DMS79 (cell line): ENCODE data around the gene ASCC3.
"Not testable (repeated sequence)": the region's sequence is repeated elsewhere in the genome, so short reads cannot be mapped to it uniquely, and the experiment has no call there.

ENCODE experiments used
- DNase-seq: peaks from one replicate; lab custom pipeline; 2025; lab: John Stamatoyannopoulos, UW

ASCC3 gene

GRCh38 chr6:100889351-100889750 is 8.2 kb upstream of the ASCC3 start:
- no peak for DNase-seq

DNA sequence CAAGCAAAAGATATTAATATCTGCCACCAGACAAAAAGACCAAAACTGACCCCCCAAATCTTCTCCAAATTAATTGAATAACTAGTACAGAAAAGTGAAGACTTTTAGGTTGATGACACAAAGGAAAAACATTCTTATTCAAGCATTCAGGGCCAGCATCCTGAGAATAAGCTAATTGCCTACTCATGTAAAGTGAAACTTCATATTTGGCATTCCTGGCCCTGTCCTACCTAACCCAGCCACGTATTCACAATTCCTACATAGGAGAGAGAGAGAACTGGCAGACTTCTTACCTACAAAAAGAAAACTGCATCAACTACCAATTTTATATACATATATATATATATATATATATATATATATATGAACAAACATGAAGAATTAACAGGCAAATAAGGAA is 4.9 kb upstream of the ASCC3 start:
- no peak for DNase-seq

GRCh38 chr6:100883347-100883746 is 2.2 kb upstream of the ASCC3 start:
- DNase-seq = no peak

GRCh38 chr6:100881707-100882040 is 545 bp upstream of the ASCC3 start:
- DNase-seq = no peak

DNA sequence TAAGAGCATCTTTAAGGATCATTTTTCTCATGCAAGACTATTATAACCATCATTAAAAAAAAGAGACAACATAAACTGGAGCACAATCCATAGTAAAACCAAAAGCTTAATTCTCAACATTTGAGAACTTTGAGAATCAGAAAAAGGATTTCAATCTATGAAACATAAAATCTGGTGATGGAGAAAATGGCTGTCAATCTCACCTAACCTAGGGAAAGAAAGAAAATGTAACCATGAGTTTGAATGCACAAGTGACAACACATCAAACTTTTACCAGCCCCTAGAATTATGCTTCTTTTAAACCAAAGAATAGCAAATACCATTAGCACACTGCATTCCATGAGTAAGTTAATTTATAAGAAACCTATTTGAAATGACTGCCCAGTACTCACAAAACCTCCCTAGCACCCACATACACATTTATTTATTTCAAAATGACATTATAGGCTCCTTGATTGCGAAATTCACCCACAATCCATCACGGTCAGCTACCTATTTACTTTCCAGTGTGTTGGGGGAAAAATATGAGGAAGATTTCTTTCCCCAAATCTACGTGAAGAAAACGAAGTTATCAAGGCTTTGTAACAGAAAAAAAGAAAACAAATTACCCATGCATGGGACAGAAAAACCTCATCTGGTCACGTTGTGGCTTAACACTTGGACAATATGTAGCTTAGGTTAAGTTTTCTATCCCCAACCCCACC is 828 bp downstream of the ASCC3 start:
- DNase-seq = no peak

- no peak for DNase-seq
These were observed 1.8 kb downstream of the ASCC3 start for GRCh38 chr6:100879317-100879716.

- no peak for DNase-seq
These were observed 3.3 kb downstream of the ASCC3 start for GRCh38 chr6:100877851-100878250.

DNA sequence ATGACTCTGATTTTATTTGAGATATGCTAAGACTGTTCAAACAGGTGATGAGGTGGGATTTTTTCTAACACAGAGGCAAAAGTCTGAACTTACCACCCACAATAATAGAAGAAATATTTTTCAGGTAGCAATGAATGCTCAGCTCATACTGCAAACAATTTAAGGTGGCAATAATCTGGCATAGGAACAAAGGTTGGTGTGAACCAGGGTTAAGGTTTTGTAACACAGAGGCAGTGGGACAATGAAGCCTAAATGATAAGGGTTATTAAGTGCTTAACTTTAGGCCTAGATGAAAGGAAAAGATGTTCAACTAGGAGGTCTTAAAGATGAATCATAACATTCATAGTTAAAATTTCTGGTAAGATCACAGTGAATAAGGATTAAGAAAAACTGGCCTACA is 4.9 kb downstream of the ASCC3 start:
- DNase-seq = no peak

DNA sequence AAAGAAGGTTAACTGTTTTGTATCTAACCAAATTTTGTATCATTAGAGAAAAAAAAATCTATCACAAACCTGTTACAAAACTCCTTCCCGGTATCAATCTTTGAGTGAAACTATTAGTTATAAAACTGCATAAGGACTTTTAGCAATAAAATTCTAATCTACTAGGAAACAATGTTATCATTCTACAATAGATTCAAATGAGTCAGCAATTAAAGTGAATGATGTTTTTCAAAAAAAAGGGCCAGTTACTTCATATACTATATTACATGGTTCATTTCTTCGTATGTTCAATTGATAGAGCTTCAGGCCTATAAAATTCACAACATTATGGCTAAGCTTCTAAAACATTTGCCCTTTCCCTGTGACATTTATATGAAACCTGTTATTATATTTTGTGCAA is 15.6 kb downstream of the ASCC3 start:
- no peak for DNase-seq

- DNase-seq = no peak
These were observed 19.1 kb downstream of the ASCC3 start for GRCh38 chr6:100862063-100862462.

DNA sequence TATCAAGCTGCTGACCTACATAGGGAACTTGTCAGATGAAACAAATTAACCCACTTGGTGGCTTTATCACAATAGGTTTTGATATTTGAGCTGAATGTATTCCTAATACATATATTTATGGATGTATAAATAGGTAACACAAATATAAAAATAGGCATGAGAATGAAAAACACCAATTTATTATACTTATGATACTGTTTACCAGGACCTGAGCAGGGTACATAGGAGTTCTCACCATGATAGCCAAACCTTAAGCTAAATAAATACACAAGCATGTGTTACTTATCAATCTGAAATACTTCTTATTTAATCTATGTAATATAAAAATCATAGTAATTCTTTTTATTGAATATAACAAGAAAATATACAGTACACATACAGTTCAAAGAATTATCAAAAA is 25.0 kb downstream of the ASCC3 start:
- no peak for DNase-seq

DNA sequence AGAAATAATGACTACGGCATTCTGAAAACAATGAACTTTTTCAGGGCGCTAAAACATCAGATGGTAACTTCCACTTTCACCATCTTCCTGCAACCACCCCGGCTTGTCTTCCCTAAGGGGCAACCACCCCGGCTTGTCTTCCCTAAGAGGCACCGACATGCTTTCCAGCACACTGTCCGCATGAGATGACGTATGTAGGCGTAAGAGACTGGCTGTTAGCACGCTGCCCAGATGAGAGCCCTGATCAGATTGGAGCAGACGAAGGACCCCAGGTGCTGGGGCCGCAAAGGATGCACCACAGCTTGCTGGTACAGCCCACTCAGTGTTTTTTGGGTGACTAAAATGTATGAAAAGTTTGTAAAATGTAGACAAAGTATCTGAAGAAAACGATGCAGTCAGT is 29.3 kb downstream of the ASCC3 start:
- no peak for DNase-seq

- no peak for DNase-seq
These were observed 31.0 kb downstream of the ASCC3 start for GRCh38 chr6:100850174-100850573.

- peak; percentile 8 for DNase-seq
These were observed 34.9 kb downstream of the ASCC3 start for GRCh38 chr6:100846276-100846675.

GRCh38 chr6:100845676-100846075 is 35.5 kb downstream of the ASCC3 start:
- DNase-seq = no peak

DNA sequence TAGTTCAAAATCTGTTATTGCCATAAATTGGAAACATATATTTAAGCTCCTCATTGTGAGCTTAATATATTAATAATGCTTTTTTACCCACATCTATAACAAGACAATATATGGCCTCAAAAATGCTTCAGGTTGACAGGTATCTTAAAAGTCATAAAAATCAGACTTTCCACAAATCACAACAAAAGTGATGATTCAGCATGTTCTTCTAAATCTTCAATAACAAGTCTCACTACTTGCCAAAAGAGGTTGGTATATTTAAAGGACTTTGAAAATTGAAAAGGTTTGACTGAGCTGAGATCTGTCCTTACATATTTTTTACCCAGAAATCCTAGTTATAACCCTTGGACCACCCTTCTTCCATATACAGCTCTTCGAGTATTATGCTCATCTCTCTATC is 41.7 kb downstream of the ASCC3 start:
- no peak for DNase-seq

GRCh38 chr6:100838011-100838410 is 43.1 kb downstream of the ASCC3 start:
- no peak for DNase-seq

DNA sequence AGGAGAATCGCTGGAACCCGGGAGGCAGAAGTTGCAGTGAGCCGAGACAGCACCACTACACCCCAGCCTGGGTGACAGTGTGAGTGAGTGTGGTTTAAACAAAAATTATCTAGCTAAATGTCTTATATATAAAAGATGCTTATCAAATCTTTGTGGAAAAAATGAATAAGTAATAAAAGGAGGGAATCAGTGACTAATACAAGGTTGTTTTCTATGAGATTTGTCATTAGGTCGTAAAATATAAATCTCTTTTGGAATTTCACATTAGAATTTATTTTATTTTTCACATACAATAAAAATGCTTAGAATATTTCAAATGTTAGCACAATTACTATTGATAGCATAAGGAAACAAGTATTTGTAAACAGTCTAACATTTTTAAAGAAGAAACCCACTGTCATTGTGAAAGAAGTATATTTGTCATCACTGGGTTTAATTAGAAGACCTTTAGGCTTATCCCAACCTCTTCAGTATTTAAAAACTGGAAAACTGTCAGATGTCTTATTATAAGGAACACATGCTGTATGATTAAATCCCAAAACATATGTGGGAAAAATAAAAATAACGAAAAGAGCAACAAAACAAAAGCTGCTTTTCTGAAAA is 47.1 kb downstream of the ASCC3 start:
- no peak for DNase-seq

DNA sequence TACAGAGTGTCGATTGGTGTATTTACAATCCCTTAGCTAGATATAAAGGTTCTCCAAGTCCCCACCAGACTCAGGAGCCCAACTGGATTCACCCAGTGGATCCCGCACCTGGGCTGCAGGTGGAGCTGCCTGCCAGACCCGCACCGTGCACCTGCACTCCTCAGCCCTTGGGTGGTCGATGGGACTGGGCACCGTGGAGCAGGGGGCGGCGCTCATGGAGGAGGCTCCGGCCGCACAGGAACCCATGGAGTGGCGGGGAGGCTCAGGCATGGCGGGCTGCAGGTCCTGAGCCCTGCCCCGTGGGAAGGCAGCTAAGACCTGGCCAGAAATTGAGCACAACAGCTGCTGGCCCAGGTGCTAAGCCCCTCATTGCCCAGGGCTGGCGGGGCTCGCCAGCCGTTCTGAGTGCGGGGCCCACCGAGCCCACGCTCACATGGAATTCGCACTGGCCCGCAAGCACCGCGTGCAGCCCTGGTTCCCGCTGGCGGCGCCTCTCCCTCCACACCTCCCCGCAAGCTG is 52.0 kb downstream of the ASCC3 start:
- not testable (repeated sequence) for DNase-seq

- no peak for DNase-seq
These were observed 58.1 kb downstream of the ASCC3 start for GRCh38 chr6:100823041-100823440.

DNA sequence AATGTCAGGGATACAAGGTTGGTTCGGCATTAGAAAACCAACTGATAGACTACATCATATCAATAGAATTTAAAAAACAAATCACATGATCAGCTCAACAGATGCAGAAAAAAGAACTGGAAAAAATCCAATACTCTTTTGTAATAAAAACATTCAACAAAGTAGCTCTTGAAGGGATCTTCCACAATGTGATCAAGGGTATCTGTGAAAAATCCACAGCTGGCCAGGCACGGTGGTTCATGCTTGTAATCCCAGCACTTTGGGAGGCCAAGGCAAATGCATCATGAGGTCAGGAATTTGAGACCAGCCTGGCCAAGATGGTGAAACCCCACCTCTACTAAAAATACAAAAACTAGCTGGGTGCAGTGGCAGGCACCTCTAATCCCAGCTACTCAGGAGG is 63.1 kb downstream of the ASCC3 start:
- DNase-seq = no peak

GRCh38 chr6:100810015-100810414 is 71.1 kb downstream of the ASCC3 start:
- no peak for DNase-seq

GRCh38 chr6:100809346-100809745 is 71.8 kb downstream of the ASCC3 start:
- DNase-seq = peak; percentile 16
